RCC 7860 (cell line): Measurements from ENCODE around the gene PIK3R1.

Experiments
- DNase-seq: peaks from one replicate; pipeline ENCODE4 v3.0.0-alpha.2; 2015; ENCODE audit warnings: low spot score
- FAIRE-seq: peaks from 2 replicates; lab custom pipeline; 2012; peaks lifted over from hg19 to GRCh38; lab: Jason Lieb, UNC

The PIK3R1 gene

GRCh38 chr5:68288707-68289134, 73.2 kb downstream of the PIK3R1 start:
- peak; percentile 3 for DNase-seq
- FAIRE-seq: no peak

GRCh38 chr5:68289498-68289897, 73.9 kb downstream of the PIK3R1 start:
- FAIRE-seq (no peak), DNase-seq (no peak)

- no peak for DNase-seq
- FAIRE-seq: no peak
Observed at GRCh38 chr5:68290260-68290674, 74.7 kb downstream of the PIK3R1 start.

- FAIRE-seq (no peak), DNase-seq (no peak)
Observed at GRCh38 chr5:68290847-68291246, 75.3 kb downstream of the PIK3R1 start.

- DNase-seq (no peak), FAIRE-seq (no peak)
Observed at GRCh38 chr5:68292316-68292715, 76.8 kb downstream of the PIK3R1 start.

GRCh38 chr5:68295772-68296171, 80.2 kb downstream of the PIK3R1 start:
- FAIRE-seq (no peak), DNase-seq (no peak)

GRCh38 chr5:68296895-68297294, 81.3 kb downstream of the PIK3R1 start:
- DNase-seq (no peak), FAIRE-seq (no peak)

GRCh38 chr5:68297656-68298055, 82.1 kb downstream of the PIK3R1 start:
- no peak for DNase-seq
- FAIRE-seq: no peak

GRCh38 chr5:68298479-68298878, 82.9 kb downstream of the PIK3R1 start:
- no peak for FAIRE-seq
- no peak for DNase-seq

GRCh38 chr5:68299105-68299504, 83.5 kb downstream of the PIK3R1 start:
- FAIRE-seq: no peak
- no peak for DNase-seq

- no peak for FAIRE-seq
- DNase-seq: no peak
Observed at GRCh38 chr5:68299575-68299974, 84.0 kb downstream of the PIK3R1 start.

- DNase-seq: peak; percentile 15
- no peak for FAIRE-seq
Observed at GRCh38 chr5:68303038-68303738, 87.6 kb downstream of the PIK3R1 start.

- FAIRE-seq: no peak
- no peak for DNase-seq
Observed at GRCh38 chr5:68303754-68304420, 88.3 kb downstream of the PIK3R1 start.

GRCh38 chr5:68304421-68305052, 89.0 kb downstream of the PIK3R1 start:
- FAIRE-seq (peak; percentile 16), DNase-seq (peak; percentile 5)

GRCh38 chr5:68305223-68305870, 89.8 kb downstream of the PIK3R1 start:
- no peak for DNase-seq
- FAIRE-seq: no peak

GRCh38 chr5:68306361-68307014, 90.9 kb downstream of the PIK3R1 start:
- DNase-seq: no peak
- FAIRE-seq: no peak

- no peak for FAIRE-seq
- no peak for DNase-seq
Observed at GRCh38 chr5:68313336-68313735, 97.8 kb downstream of the PIK3R1 start.

GRCh38 chr5:68314465-68314864, 98.9 kb downstream of the PIK3R1 start:
- DNase-seq (no peak), FAIRE-seq (no peak)

- DNase-seq (no peak), FAIRE-seq (no peak)
Observed at GRCh38 chr5:68315679-68316271, 100.2 kb downstream of the PIK3R1 start.

- DNase-seq (no peak), FAIRE-seq (no peak)
Observed at GRCh38 chr5:68316469-68316868, 100.9 kb downstream of the PIK3R1 start.

- no peak for FAIRE-seq
Observed at GRCh38 chr5:68317646-68318045, 102.1 kb downstream of the PIK3R1 start.

More at GRCh38 chr5:68317646-68318045, 102.1 kb downstream of the PIK3R1 start:
- no peak for DNase-seq
